Thyroid gland (tissue), 4 donors: ENCODE data around the gene CPVL.

Experiments
- CTCF ChIP-seq, 6 experiments: fragments of 200-600 bp in 3 of 6; fragments of 450-650 bp in 3 of 6; sonication (generic) in 3 of 6; IDR thresholded peaks; one replicate each; pipeline ENCODE4 v1.5.1; 2016 to 2019; ENCODE audit warnings: antibody characterized with exemption in 6 of 6, mild to moderate bottlenecking in 2 of 6, inconsistent platforms in 1 of 6, moderate library complexity in 1 of 6
- POLR2A ChIP-seq, 2 donors: fragments of 450-650 bp; IDR thresholded peaks; one replicate each; pipeline ENCODE4 v1.6.1; 2017; ENCODE audit warnings: antibody characterized with exemption in 2 of 2, mild to moderate bottlenecking in 2 of 2, moderate library complexity in 1 of 2

- no peak for TF ChIP-seq CTCF (IDR thresholded peaks at IDR 0.05)
- TF ChIP-seq POLR2A (IDR thresholded peaks at IDR 0.05) = no peak
Measured at GRCh38 chr7:29122081-29122480, 24.3 kb downstream of the CPVL start.
